Brain microvascular endothelial cell (primary cell): Measurements from ENCODE around the gene PFKL.

Experiments
- DNase-seq: peaks from one replicate; pipeline ENCODE4 v3.0.0-alpha.2; 2020
- H3K27ac ChIP-seq: fragments of 250-450 bp; sonication (Bioruptor Pico); 2 replicates; pipeline ENCODE4 v1.5.1; 2020; ENCODE audit warnings: mild to moderate bottlenecking, moderate library complexity
- H3K27me3 ChIP-seq: fragments of 250-450 bp; sonication (Bioruptor Pico); replicated peaks from 2 replicates; pipeline ENCODE4 v1.5.1; 2020; ENCODE audit warnings: mild to moderate bottlenecking
- H3K36me3 ChIP-seq: fragments of 250-450 bp; sonication (Bioruptor Pico); replicated peaks from 2 replicates; pipeline ENCODE4 v1.5.1; 2020; ENCODE audit warnings: mild to moderate bottlenecking
- H3K4me3 ChIP-seq: 2 replicates; pipeline ENCODE4 v1.5.1; 2011; ENCODE audit warnings: low read depth, mild to moderate bottlenecking, control low read depth, low read length, moderate library complexity
- in situ Hi-C: cut with HindIII; loops from 2 replicates; pipeline ENCODE4 v1.10.0; 2017; ENCODE audit warnings: low sequenced_read_pairs, low pct_ligation_motif_present
- TF ChIP-seq, protein P1 (sequence below): IDR thresholded peaks from 2 replicates; pipeline ENCODE4 v1.5.1; 2011; ENCODE audit warnings: low read depth, mild to moderate bottlenecking, moderate library complexity, low read length, control low read depth, inconsistent platforms; ENCODE audit errors: missing control alignments

PFKL gene

DNA sequence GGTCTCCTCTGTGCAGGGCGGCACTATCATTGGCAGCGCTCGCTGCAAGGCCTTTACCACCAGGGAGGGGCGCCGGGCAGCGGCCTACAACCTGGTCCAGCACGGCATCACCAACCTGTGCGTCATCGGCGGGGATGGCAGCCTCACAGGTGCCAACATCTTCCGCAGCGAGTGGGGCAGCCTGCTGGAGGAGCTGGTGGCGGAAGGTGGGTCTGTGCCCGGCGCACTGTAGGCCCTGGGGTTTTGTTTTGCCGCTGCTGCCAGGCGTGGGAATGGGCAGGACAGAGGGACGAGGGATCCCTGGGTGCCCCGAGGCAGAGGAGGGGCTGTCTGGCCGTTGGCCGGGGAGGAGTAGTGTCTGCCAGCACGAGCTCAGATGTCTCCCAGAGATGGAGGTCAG is 12.2 kb downstream of the PFKL start:
- no peak overlapping the region for H3K4me3 ChIP-seq
- no peaks in the 10 kb centered on the region for H3K27me3 ChIP-seq
- TF ChIP-seq, protein P1, sequence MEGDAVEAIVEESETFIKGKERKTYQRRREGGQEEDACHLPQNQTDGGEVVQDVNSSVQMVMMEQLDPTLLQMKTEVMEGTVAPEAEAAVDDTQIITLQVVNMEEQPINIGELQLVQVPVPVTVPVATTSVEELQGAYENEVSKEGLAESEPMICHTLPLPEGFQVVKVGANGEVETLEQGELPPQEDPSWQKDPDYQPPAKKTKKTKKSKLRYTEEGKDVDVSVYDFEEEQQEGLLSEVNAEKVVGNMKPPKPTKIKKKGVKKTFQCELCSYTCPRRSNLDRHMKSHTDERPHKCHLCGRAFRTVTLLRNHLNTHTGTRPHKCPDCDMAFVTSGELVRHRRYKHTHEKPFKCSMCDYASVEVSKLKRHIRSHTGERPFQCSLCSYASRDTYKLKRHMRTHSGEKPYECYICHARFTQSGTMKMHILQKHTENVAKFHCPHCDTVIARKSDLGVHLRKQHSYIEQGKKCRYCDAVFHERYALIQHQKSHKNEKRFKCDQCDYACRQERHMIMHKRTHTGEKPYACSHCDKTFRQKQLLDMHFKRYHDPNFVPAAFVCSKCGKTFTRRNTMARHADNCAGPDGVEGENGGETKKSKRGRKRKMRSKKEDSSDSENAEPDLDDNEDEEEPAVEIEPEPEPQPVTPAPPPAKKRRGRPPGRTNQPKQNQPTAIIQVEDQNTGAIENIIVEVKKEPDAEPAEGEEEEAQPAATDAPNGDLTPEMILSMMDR = no peak
- peaks cover 35% of the 10 kb centered on the region for H3K36me3 ChIP-seq
- in situ Hi-C loops = no loop called here
- DNase-seq = no peak
- H3K27ac ChIP-seq = no peak overlapping the region

GRCh38 chr21:44312716-44313115 is 12.9 kb downstream of the PFKL start:
- Histone ChIP-seq H3K4me3 (no peak overlapping the region), H3K36me3 (peaks cover 32% of the 10 kb centered on the region), H3K27ac (no peak overlapping the region), H3K27me3 (no peaks in the 10 kb centered on the region)
- in situ Hi-C loops = no loop called here
- TF ChIP-seq, protein P1 = no peak
- no peak for DNase-seq

DNA sequence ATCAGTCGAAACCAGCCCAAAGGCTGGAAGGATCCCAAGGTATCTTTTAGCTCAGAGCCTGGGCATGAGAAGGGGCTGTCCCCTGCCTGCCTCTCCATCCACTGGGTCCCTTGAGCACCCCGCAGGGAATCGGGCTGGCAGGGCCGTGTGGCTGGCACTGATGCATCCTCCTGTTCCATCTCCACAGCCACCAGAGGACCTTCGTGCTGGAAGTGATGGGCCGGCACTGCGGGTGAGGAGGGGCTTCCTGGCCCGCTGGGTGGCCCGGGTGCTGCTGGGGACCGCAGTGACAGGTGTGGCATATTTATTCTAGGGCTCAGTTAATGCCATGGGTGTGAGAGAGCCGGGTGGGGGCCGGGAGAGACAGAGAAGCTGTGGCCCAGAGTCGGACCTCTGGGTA is 13.6 kb downstream of the PFKL start:
- Histone ChIP-seq H3K27me3 (no peaks in the 10 kb centered on the region), H3K36me3 (peaks cover 32% of the 10 kb centered on the region)
- in situ Hi-C loops = no loop called here

DNA sequence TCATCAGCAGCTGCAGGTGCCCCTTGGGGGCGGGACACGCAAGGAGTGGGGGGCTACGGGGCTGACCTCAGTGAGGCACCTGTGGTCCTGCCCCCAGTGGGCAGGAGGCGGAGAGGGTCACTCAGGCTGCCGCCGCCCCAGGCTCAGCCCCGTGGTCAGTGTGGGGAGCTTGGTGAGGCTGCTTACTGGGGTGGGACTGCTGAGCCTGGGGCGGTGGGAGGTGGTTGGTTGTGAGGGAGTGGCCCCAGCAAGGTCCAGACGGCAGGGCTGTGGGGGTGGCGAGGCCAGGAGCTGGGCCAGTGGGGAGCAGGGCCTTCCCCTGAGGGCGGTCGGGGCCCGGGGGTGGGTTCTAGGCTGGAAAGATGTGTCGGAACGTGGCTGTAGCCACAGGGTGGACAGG is 14.3 kb downstream of the PFKL start:
- Histone ChIP-seq H3K27ac (no peak overlapping the region), H3K27me3 (no peaks in the 10 kb centered on the region), H3K36me3 (peaks cover 34% of the 10 kb centered on the region), H3K4me3 (no peak overlapping the region)
- no peak for DNase-seq
- in situ Hi-C loops = no loop called here
- TF ChIP-seq, protein P1 = no peak

More for the DNA sequence above, 13.6 kb downstream of the PFKL start:
- TF ChIP-seq, protein P1 = no peak
- H3K4me3 ChIP-seq = no peak overlapping the region
- H3K27ac ChIP-seq = no peak overlapping the region
- DNase-seq = no peak

DNA sequence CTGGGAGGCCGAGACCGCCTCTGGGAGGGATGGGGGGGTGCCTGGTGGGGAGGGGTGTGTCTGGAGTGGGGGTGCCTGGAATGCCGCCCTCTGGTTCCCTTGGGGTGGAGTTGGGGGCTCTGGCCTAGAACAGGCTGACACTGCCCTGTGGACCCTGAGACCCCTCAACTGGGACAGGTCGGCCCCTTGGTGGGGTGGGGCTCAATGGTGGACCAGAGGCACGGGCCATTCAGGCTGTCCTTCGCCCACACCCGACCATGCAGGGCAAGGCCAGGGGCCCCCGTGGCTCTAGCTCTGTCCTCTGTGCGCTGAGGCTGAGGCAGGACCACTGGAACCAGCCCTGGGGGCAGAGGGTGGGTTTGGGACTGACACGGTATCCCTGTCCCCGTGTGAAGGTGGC is 14.7 kb downstream of the PFKL start:
- H3K4me3 ChIP-seq = no peak overlapping the region
- H3K27ac ChIP-seq = no peak overlapping the region
- no peak for DNase-seq
- in situ Hi-C loops = no loop called here
- H3K36me3 ChIP-seq = peaks cover 34% of the 10 kb centered on the region
- TF ChIP-seq, protein P1 = no peak
- H3K27me3 ChIP-seq = no peaks in the 10 kb centered on the region

GRCh38 chr21:44315691-44316203 is 15.9 kb downstream of the PFKL start:
- in situ Hi-C loops = no loop called here
- H3K4me3 ChIP-seq = no peak overlapping the region
- H3K27me3 ChIP-seq = no peaks in the 10 kb centered on the region
- no peak for DNase-seq
- H3K36me3 ChIP-seq = peaks cover 37% of the 10 kb centered on the region
- no peak overlapping the region for H3K27ac ChIP-seq
- TF ChIP-seq, protein P1 = no peak
